SK-N-SH (cell line): Measurements from ENCODE around the gene DSC3.

Experiments
- EZH2phosphoT487 ChIP-seq: fragments of 200-600 bp; sonication (generic); IDR thresholded peaks from 2 replicates; pipeline ENCODE4 v1.6.1; 2017; ENCODE audit warnings: low read depth, mixed run types, mild to moderate bottlenecking, antibody characterized with exemption, moderate library complexity, borderline replicate concordance
- GABPA ChIP-seq: IDR thresholded peaks from 2 replicates; pipeline ENCODE4 v1.4.0; 2012; ENCODE audit warnings: low read depth, mild to moderate bottlenecking
- MXI1 ChIP-seq: IDR thresholded peaks from 2 replicates; pipeline ENCODE4 v1.6.1; 2012; ENCODE audit warnings: mild to moderate bottlenecking, low read depth, low read length, improper control_type of control experiment
- POLR2AphosphoS5 ChIP-seq: IDR thresholded peaks from 2 replicates; pipeline ENCODE4 v1.6.1; 2012; ENCODE audit warnings: low read depth, low read length
- RAD21 ChIP-seq: IDR thresholded peaks from 2 replicates; pipeline ENCODE4 v1.6.1; 2012; ENCODE audit warnings: mild to moderate bottlenecking, low read length
- REST ChIP-seq: IDR thresholded peaks from 2 replicates; pipeline ENCODE4 v1.6.1; 2012; ENCODE audit warnings: mild to moderate bottlenecking, low read depth, low read length, moderate library complexity
- TF ChIP-seq, protein P1 (sequence below): IDR thresholded peaks from 2 replicates; pipeline ENCODE4; 2012
- TF ChIP-seq, protein P2 (sequence below): fragments of 200-600 bp; sonication (generic); IDR thresholded peaks from 2 replicates; pipeline ENCODE4 v1.6.1; 2017; ENCODE audit warnings: antibody characterized with exemption, mild to moderate bottlenecking, moderate library complexity

DNA sequence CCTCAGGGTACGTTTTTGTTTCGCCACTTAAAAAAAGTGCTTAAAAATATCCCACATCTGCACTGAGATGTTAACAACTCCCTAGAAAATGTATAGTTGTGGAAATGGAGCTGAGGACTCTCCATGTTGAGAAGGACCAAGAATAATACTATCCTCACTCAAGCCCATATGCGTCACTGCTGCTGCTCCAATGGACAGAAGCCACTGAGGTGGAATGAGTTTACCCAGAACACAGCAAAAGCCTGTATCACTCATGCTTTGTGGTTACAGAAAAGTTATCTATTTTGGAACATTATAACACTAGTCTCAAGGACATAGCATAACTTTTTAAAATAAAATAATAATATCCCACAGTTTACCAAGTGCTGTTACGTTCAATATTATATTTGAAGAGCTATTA lies 31.9 kb downstream of the DSC3 start:
- TF ChIP-seq EZH2phosphoT487 (no peak), REST (no peak), RAD21 (no peak), GABPA (no peak), POLR2AphosphoS5 (no peak), MXI1 (no peak)
- TF ChIP-seq, protein P1, sequence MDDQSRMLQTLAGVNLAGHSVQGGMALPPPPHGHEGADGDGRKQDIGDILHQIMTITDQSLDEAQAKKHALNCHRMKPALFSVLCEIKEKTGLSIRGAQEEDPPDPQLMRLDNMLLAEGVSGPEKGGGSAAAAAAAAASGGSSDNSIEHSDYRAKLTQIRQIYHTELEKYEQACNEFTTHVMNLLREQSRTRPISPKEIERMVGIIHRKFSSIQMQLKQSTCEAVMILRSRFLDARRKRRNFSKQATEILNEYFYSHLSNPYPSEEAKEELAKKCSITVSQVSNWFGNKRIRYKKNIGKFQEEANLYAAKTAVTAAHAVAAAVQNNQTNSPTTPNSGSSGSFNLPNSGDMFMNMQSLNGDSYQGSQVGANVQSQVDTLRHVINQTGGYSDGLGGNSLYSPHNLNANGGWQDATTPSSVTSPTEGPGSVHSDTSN = no peak
- TF ChIP-seq, protein P2, sequence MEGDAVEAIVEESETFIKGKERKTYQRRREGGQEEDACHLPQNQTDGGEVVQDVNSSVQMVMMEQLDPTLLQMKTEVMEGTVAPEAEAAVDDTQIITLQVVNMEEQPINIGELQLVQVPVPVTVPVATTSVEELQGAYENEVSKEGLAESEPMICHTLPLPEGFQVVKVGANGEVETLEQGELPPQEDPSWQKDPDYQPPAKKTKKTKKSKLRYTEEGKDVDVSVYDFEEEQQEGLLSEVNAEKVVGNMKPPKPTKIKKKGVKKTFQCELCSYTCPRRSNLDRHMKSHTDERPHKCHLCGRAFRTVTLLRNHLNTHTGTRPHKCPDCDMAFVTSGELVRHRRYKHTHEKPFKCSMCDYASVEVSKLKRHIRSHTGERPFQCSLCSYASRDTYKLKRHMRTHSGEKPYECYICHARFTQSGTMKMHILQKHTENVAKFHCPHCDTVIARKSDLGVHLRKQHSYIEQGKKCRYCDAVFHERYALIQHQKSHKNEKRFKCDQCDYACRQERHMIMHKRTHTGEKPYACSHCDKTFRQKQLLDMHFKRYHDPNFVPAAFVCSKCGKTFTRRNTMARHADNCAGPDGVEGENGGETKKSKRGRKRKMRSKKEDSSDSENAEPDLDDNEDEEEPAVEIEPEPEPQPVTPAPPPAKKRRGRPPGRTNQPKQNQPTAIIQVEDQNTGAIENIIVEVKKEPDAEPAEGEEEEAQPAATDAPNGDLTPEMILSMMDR = no peak
